NCI-H1930 (cell line): Measurements from ENCODE around the gene FSCN2.

Experiments used
- DNase-seq, 2 experiments: peaks; one replicate each; lab custom pipeline; 2025; lab: John Stamatoyannopoulos, UW

Gene FSCN2

GRCh38 chr17:81489998-81490992 is 37.9 kb upstream of the FSCN2 start:
- DNase-seq, result no peak

- no peak for DNase-seq
Measured at GRCh38 chr17:81491181-81491581, 37.0 kb upstream of the FSCN2 start.

GRCh38 chr17:81491761-81492160 is 36.4 kb upstream of the FSCN2 start:
- no peak for DNase-seq

- DNase-seq, result no peak
Measured at GRCh38 chr17:81492202-81492601, 36.0 kb upstream of the FSCN2 start.

- DNase-seq, result no peak
Measured at GRCh38 chr17:81492706-81493105, 35.5 kb upstream of the FSCN2 start.

GRCh38 chr17:81493198-81494038 is 34.8 kb upstream of the FSCN2 start:
- no peak for DNase-seq

- peak in 1 of 2 experiments; percentile 49 for DNase-seq
Measured at GRCh38 chr17:81494626-81495377, 33.4 kb upstream of the FSCN2 start.

GRCh38 chr17:81498953-81499600 is 29.1 kb upstream of the FSCN2 start:
- DNase-seq, result no peak

GRCh38 chr17:81499601-81499970 is 28.6 kb upstream of the FSCN2 start:
- no peak for DNase-seq

- DNase-seq, result no peak
Measured at GRCh38 chr17:81500047-81500446, 28.1 kb upstream of the FSCN2 start.

GRCh38 chr17:81502471-81503017 is 25.6 kb upstream of the FSCN2 start:
- no peak for DNase-seq

- no peak for DNase-seq
Measured at GRCh38 chr17:81503619-81504018, 24.6 kb upstream of the FSCN2 start.

GRCh38 chr17:81508639-81509206 is 19.5 kb upstream of the FSCN2 start:
- no peak for DNase-seq

GRCh38 chr17:81509207-81509971 is 18.8 kb upstream of the FSCN2 start:
- no peak for DNase-seq

- DNase-seq, result no peak
Measured at GRCh38 chr17:81509972-81510784, 18.0 kb upstream of the FSCN2 start.

- DNase-seq, result no peak
Measured at GRCh38 chr17:81510785-81511553, 17.2 kb upstream of the FSCN2 start.

- DNase-seq, result no peak
Measured at GRCh38 chr17:81511554-81511803, 16.7 kb upstream of the FSCN2 start.

GRCh38 chr17:81511804-81512561 is 16.2 kb upstream of the FSCN2 start:
- DNase-seq, result no peak
